GM12878 (cell line): ENCODE data around the gene ROCK2. TPM values are rescaled to one million over a fixed set of nuclear protein-coding genes. Genes with fewer than 3 reads are reported as not detected.

Source experiments
- ATAC-seq: fragments of 200-7000 bp; cut with Tn5 transposase; 3 replicates; pipeline ENCODE4 v1.9.1; 2020; ENCODE audit warnings: mild to moderate bottlenecking, moderate library complexity
- BruUV-seq: library from RNA; stranded (reverse); fragments of 400-500 nt; replicated peaks from 2 replicates; lab custom pipeline; 2021; lab: Mats Ljungman, UMichigan
- CTCF ChIA-PET: fragments of 300-600 bp; sonication (Branson Sonifier 250); formaldehyde crosslinking; extraction: SDS; loops from one replicate; lab custom pipeline; 2021; ENCODE audit warnings: inconsistent platforms; lab: Yijun Ruan, JAX
- POLR2A ChIA-PET: fragments of 350-600 bp; formaldehyde crosslinking; extraction: SDS; loops from one replicate; lab custom pipeline; 2021; ENCODE audit warnings: inconsistent platforms; lab: Charles Lee
- RAD21 ChIA-PET: fragments of 300-600 bp; sonication (Branson Sonifier 250); formaldehyde crosslinking; loops from one replicate; lab custom pipeline; 2023; ENCODE audit warnings: antibody characterized with exemption; ENCODE audit not compliant: unreplicated experiment; lab: Charles Lee
- SMC1A ChIA-PET: fragments of 300-600 bp; sonication (Branson Sonifier 250); formaldehyde crosslinking; loops from one replicate; lab custom pipeline; 2023; ENCODE audit not compliant: unreplicated experiment, uncharacterized antibody; lab: Charles Lee
- DNase-seq: peaks from one replicate; pipeline ENCODE4 v3.0.0-alpha.2; 2011; ENCODE audit warnings: low read depth, low spot score
- FAIRE-seq: peaks from 3 replicates; lab custom pipeline; 2011; peaks lifted over from hg19 to GRCh38; lab: Jason Lieb, UNC
- H2AFZ ChIP-seq: 2 replicates; pipeline ENCODE4 v1.6.0; 2011; ENCODE audit warnings: low read depth, low read length, control low read depth; ENCODE audit not compliant: control insufficient read depth
- H3K27ac ChIP-seq: 2 replicates; pipeline ENCODE4 v1.5.1; 2011; ENCODE audit warnings: control low read depth; ENCODE audit not compliant: control insufficient read depth, insufficient read depth
- H3K27me3 ChIP-seq, 2 experiments: replicated peaks in 1 of 2; 2 replicates each; pipeline versions ENCODE4 v1.6.0 to v1.6.1; 2011; ENCODE audit warnings: low read length in 1 of 2; ENCODE audit not compliant: control insufficient read depth in 2 of 2, insufficient read depth in 2 of 2
- H3K36me3 ChIP-seq, 2 experiments: 2 replicates each; pipeline ENCODE4 v1.5.1; 2011; ENCODE audit warnings: low read length in 1 of 2; ENCODE audit not compliant: control insufficient read depth in 2 of 2, insufficient read depth in 2 of 2
- H3K4me1 ChIP-seq: 2 replicates; pipeline ENCODE4 v1.6.1; 2011; ENCODE audit warnings: mild to moderate bottlenecking, low read length, moderate library complexity, mixed read lengths; ENCODE audit not compliant: control insufficient read depth, insufficient read depth
- H3K4me2 ChIP-seq: 2 replicates; pipeline ENCODE4 v1.6.0; 2011; ENCODE audit warnings: control low read depth; ENCODE audit not compliant: control insufficient read depth, insufficient read depth
- H3K4me3 ChIP-seq: fragments of 200-600 bp; sonication (generic); 2 replicates; pipeline ENCODE4 v1.5.1; 2016
- H3K79me2 ChIP-seq: 2 replicates; pipeline ENCODE4 v1.6.0; 2011; ENCODE audit warnings: low read length; ENCODE audit not compliant: control insufficient read depth, insufficient read depth
- H3K9ac ChIP-seq: 2 replicates; pipeline ENCODE4 v1.8.0; 2011; ENCODE audit warnings: low read length, control low read depth, mixed read lengths; ENCODE audit not compliant: control insufficient read depth, insufficient read depth
- H3K9me3 ChIP-seq: replicated peaks from 3 replicates; pipeline ENCODE4 v1.5.1; 2011; ENCODE audit warnings: mild to moderate bottlenecking, low read length; ENCODE audit not compliant: control insufficient read depth, insufficient read depth
- H4K20me1 ChIP-seq: 2 replicates; pipeline ENCODE4 v1.6.0; 2011; ENCODE audit not compliant: control insufficient read depth, insufficient read depth
- GATAD2B ChIP-seq: fragments of 450-650 bp; conservative IDR thresholded peaks from 2 replicates; pipeline ENCODE4 v1.6.1; 2017; ENCODE audit warnings: low read depth, mild to moderate bottlenecking, moderate library complexity
- MYC ChIP-seq: IDR thresholded peaks from 2 replicates; pipeline ENCODE4 v1.6.1; 2011; ENCODE audit warnings: mild to moderate bottlenecking, low read length, moderate library complexity, inconsistent platforms; ENCODE audit not compliant: insufficient read depth, insufficient replicate concordance, insufficient read length, severe bottlenecking
- RB1 ChIP-seq: fragments of 450-650 bp; formaldehyde crosslinking; IDR thresholded peaks from 2 replicates; pipeline ENCODE4 v1.6.1; 2017; ENCODE audit warnings: mild to moderate bottlenecking, borderline replicate concordance
- SRF ChIP-seq, 2 experiments: IDR thresholded peaks; 2 replicates each; pipeline ENCODE4 v1.6.1; 2011; ENCODE audit warnings: low read depth in 2 of 2, low read length in 2 of 2, mild to moderate bottlenecking in 1 of 2, moderate library complexity in 1 of 2
- ZZZ3 ChIP-seq: IDR thresholded peaks from 2 replicates; pipeline ENCODE4 v1.6.1; 2011; ENCODE audit warnings: low read depth; ENCODE audit not compliant: control insufficient read depth, insufficient read length
- WGBS: methylation state at CpG from one replicate; pipeline ENCODE4 v1.1.6; 2016; ENCODE audit warnings: low lambda C conversion rate; ENCODE audit not compliant: insufficient replicate concordance, insufficient coverage; ENCODE audit errors: missing lambda C conversion rate; 5-methylcytosine and 5-hydroxymethylcytosine counted together
- in situ Hi-C: fragments of 300-500 bp; cut with MboI; formaldehyde crosslinking; loops from 9 replicates; pipeline ENCODE4 v1.14.3; 2018; ENCODE audit warnings: mixed read lengths
- intact Hi-C: fragments of 100-400 bp; cut with micrococcal nuclease; formaldehyde crosslinking; loops from one replicate; pipeline ENCODE4 v1.14.2; 2022; ENCODE audit not compliant: unreplicated experiment
- polyA plus RNA-seq, 11 experiments: library from polyadenylated mRNA; depleted of rRNA in 4 of 11; unstranded in 6 of 11; stranded (reverse) in 5 of 11; fragments of >200 nt; fragmentation: Nextera tagmentation in 4 of 11; fragmentation: Illumina TruSeq in 1 of 11; extraction: Ambion mirVana in 4 of 11; extraction: Trizol in 1 of 11; gene quantifications; 1 replicate in 1 of 11; 2 replicates in 10 of 11; pipeline versions ENCODE4 v1.2.1 to v1.2.3, GENCODE V29; 2011 to 2016; ENCODE audit warnings: inconsistent platforms in 2 of 11, missing spikeins in 2 of 11, low read depth in 1 of 11
- total RNA-seq, 4 experiments: library from RNA; depleted of rRNA in 3 of 4; stranded (reverse); fragments of >200 nt in 3 of 4; fragmentation: Illumina TruSeq in 1 of 4; extraction: Trizol in 1 of 4; gene quantifications; 2 replicates each; pipeline versions ENCODE4 v1.2.1 to v1.2.3, GENCODE V29; 2013 to 2021
- TF ChIP-seq, protein P1 (sequence below): fragments of 450-650 bp; IDR thresholded peaks from 2 replicates; pipeline ENCODE4 v1.6.1; 2016; ENCODE audit warnings: mild to moderate bottlenecking

ROCK2 gene
- total and polyA plus RNA-seq, 10 of the 15 experiments (the other 5 are each of a cell fraction or from before 2014, with no cell fraction given): 4.6 to 22.1 (median 8.3) TPM

DNA sequence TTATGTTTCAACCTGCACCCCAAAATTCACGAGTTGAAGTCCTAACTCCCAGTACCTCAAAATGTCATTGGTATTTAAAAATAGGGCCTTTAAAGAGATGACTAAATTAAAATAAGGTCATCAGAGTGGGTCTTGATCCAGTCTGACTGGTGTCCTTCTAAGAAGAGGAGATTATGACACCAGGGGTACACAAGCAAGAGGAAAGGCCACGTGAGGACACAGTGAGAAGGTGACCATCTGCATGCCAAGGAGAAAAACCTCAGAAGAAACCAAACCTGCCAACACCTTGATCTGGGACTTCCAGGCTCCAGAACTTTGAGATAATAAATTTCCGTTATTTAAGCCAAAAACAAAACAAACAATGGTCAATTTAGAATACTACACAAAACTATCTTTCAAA is 22.6 kb downstream of the ROCK2 start:
- H2AFZ ChIP-seq: no peak overlapping the region
- no peaks in the 10 kb centered on the region for H3K36me3 ChIP-seq
- H3K4me2 ChIP-seq: no peak overlapping the region
- no peaks in the 10 kb centered on the region for H3K4me1 ChIP-seq
- H3K9ac ChIP-seq: no peak overlapping the region
- POLR2A ChIA-PET: no interaction called here
- FAIRE-seq (no peak), ATAC-seq (no peak), DNase-seq (no peak)
- RAD21 ChIA-PET: no interaction called here
- no peak overlapping the region for H3K4me3 ChIP-seq
- H3K27ac ChIP-seq: no peak overlapping the region
- 98% methylated on average over 3 of the region's 3 CpGs for whole genome bisulfite sequencing
- SMC1A ChIA-PET: no interaction called here
- no TSS peak for BruUV-seq
- H3K27me3 ChIP-seq: no peaks in the 10 kb centered on the region
- peaks cover 14% of the 10 kb centered on the region for H3K79me2 ChIP-seq
- H3K9me3 ChIP-seq: no peaks in the 10 kb centered on the region; the same call in 2 of the 3 replicates
- TF ChIP-seq, protein P1, sequence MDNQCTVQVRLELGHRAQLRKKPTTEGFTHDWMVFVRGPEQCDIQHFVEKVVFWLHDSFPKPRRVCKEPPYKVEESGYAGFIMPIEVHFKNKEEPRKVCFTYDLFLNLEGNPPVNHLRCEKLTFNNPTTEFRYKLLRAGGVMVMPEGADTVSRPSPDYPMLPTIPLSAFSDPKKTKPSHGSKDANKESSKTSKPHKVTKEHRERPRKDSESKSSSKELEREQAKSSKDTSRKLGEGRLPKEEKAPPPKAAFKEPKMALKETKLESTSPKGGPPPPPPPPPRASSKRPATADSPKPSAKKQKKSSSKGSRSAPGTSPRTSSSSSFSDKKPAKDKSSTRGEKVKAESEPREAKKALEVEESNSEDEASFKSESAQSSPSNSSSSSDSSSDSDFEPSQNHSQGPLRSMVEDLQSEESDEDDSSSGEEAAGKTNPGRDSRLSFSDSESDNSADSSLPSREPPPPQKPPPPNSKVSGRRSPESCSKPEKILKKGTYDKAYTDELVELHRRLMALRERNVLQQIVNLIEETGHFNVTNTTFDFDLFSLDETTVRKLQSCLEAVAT: no peak
- no peak for TF ChIP-seq MYC
- no peak for TF ChIP-seq GATAD2B
- no peak for TF ChIP-seq RB1
- TF ChIP-seq ZZZ3: no peak
- no peak for TF ChIP-seq SRF (IDR thresholded peaks at IDR 0.05; ENCODE audit: low read depth in 2 of 2, low read length in 2 of 2)
- intact Hi-C loops: no loop called here
- in situ Hi-C loops: no loop called here
- CTCF ChIA-PET: no interaction called here
- H4K20me1 ChIP-seq: no peaks in the 10 kb centered on the region
